Smooth muscle cell (in vitro differentiated cells): Measurements from ENCODE around the gene ZDHHC9. TPM values are rescaled to one million over a fixed set of nuclear protein-coding genes. Genes with fewer than 3 reads are reported as not detected.

Experiments used
- DNase-seq: peaks from one replicate; lab custom pipeline; 2025; ENCODE audit not compliant: unreplicated experiment; lab: John Stamatoyannopoulos, UW
- H2AFZ ChIP-seq: fragments of 200-600 bp; sonication (generic); 2 replicates; pipeline ENCODE4 v1.6.0; 2016; ENCODE audit warnings: antibody characterized with exemption, low read depth, mild to moderate bottlenecking
- H3F3A ChIP-seq: fragments of 200-600 bp; sonication (generic); 2 replicates; pipeline ENCODE4 v1.6.0; 2017; ENCODE audit warnings: antibody characterized with exemption, low read depth
- H3K27ac ChIP-seq: fragments of 200-600 bp; sonication (generic); 2 replicates; pipeline ENCODE4 v1.5.1; 2016; ENCODE audit warnings: low read depth, mild to moderate bottlenecking
- H3K27me3 ChIP-seq: fragments of 200-600 bp; sonication (generic); 2 replicates; pipeline ENCODE4 v1.6.1; 2016; ENCODE audit warnings: low read depth, mild to moderate bottlenecking
- H3K36me3 ChIP-seq: fragments of 200-600 bp; sonication (generic); 2 replicates; pipeline ENCODE4 v1.5.1; 2016; ENCODE audit warnings: low read depth
- H3K4me1 ChIP-seq: fragments of 200-600 bp; sonication (generic); 2 replicates; pipeline ENCODE4 v1.5.1; 2016; ENCODE audit warnings: low read depth
- H3K4me2 ChIP-seq: fragments of 200-600 bp; sonication (generic); 2 replicates; pipeline ENCODE4 v1.6.0; 2016; ENCODE audit warnings: mild to moderate bottlenecking
- H3K4me3 ChIP-seq: fragments of 200-600 bp; sonication (generic); 2 replicates; pipeline ENCODE4 v1.5.1; 2016; ENCODE audit warnings: mild to moderate bottlenecking
- H3K79me2 ChIP-seq: fragments of 200-600 bp; sonication (generic); 2 replicates; pipeline ENCODE4 v1.6.0; 2016; ENCODE audit warnings: low read depth, mild to moderate bottlenecking
- H3K9ac ChIP-seq: fragments of 200-600 bp; sonication (generic); 2 replicates; pipeline ENCODE4 v1.6.0; 2016; ENCODE audit warnings: low read depth
- H3K9me3 ChIP-seq: fragments of 200-600 bp; sonication (generic); replicated peaks from 2 replicates; pipeline ENCODE4 v1.5.1; 2016; ENCODE audit warnings: low read depth
- H4K20me1 ChIP-seq: fragments of 200-600 bp; sonication (generic); 2 replicates; pipeline ENCODE4 v1.6.0; 2016; ENCODE audit warnings: low read depth
- CTCF ChIP-seq: fragments of 200-600 bp; sonication (generic); IDR thresholded peaks from 2 replicates; pipeline ENCODE4 v1.5.1; 2017; ENCODE audit warnings: borderline replicate concordance, mild to moderate bottlenecking, antibody characterized with exemption; ENCODE audit not compliant: insufficient read depth, poor library complexity, severe bottlenecking
- WGBS: methylation state at CpG from one replicate; pipeline ENCODE4 v1.1.7; 2016; ENCODE audit warnings: low lambda C conversion rate; 5-methylcytosine and 5-hydroxymethylcytosine counted together
- polyA plus RNA-seq: library from polyadenylated mRNA; unstranded; fragments of >200 nt; fragmentation: Nextera tagmentation; extraction: Ambion mirVana; gene quantifications from 2 replicates; pipeline ENCODE4 v1.2.1, GENCODE V29; 2016
- total RNA-seq: library from RNA; depleted of rRNA; stranded (reverse); fragments of >200 nt; gene quantifications from 2 replicates; pipeline ENCODE4 v1.2.3, GENCODE V29; 2014

Gene ZDHHC9
- total and polyA plus RNA-seq, 2 experiments from 2014 or later = 44.3 to 45.7 TPM

DNA sequence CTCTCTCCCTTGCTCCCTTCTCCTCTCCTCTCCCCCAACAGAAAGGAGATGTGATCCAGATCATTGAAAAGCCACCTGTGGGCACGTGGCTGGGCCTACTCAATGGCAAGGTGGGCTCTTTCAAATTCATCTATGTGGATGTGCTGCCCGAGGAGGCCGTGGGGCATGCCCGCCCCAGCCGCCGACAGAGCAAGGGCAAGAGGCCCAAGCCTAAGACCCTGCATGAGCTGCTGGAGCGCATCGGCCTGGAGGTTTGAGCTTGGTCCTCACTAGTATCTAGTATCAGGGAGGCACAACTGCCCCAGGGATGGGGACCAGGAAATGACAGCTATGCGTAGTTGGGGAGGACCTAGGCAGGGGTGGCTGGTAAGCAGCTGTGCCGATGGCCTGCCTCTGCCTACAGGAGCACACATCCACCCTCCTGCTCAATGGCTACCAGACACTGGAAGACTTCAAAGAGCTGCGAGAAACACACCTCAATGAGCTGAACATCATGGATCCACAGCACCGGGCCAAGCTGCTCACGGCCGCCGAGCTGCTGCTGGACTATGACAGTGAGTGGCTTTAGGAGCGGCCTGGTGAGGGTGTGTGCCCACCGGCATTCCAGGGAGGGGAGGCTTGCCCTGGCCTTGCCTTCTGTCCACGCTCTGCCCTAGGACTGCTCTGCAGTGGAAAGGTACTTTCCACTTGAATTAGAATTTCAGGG, 50.9 kb downstream of the ZDHHC9 start:
- WGBS = 87% methylated on average over 18 of the region's 18 CpGs
- Histone ChIP-seq H3K4me2 (no peak overlapping the region), H3K27ac (no peak overlapping the region), H3K79me2 (no peaks in the 10 kb centered on the region), H3K9me3 (no peaks in the 10 kb centered on the region), H2AFZ (no peak overlapping the region), H3K4me1 (no peaks in the 10 kb centered on the region), H3K36me3 (no peaks in the 10 kb centered on the region), H3F3A (no peaks in the 10 kb centered on the region), H3K4me3 (no peak overlapping the region), H4K20me1 (no peaks in the 10 kb centered on the region), H3K27me3 (no peaks in the 10 kb centered on the region), H3K9ac (no peak overlapping the region)
- DNase-seq = no peak
- TF ChIP-seq CTCF = no peak

GRCh38 chrX:129791961-129792570, 51.6 kb downstream of the ZDHHC9 start:
- TF ChIP-seq CTCF = no peak
- no peak overlapping the region for H3K27ac ChIP-seq
- H4K20me1 ChIP-seq = no peaks in the 10 kb centered on the region
- no peak overlapping the region for H3K4me2 ChIP-seq
- 87% methylated on average over 11 of the region's 11 CpGs for WGBS
- no peak overlapping the region for H3K4me3 ChIP-seq
- no peaks in the 10 kb centered on the region for H3K36me3 ChIP-seq
- no peaks in the 10 kb centered on the region for H3F3A ChIP-seq
- DNase-seq = no peak
- H3K9me3 ChIP-seq = no peaks in the 10 kb centered on the region
- no peaks in the 10 kb centered on the region for H3K27me3 ChIP-seq
- no peak overlapping the region for H3K9ac ChIP-seq
- no peaks in the 10 kb centered on the region for H3K4me1 ChIP-seq
- H2AFZ ChIP-seq = no peak overlapping the region
- H3K79me2 ChIP-seq = no peaks in the 10 kb centered on the region

DNA sequence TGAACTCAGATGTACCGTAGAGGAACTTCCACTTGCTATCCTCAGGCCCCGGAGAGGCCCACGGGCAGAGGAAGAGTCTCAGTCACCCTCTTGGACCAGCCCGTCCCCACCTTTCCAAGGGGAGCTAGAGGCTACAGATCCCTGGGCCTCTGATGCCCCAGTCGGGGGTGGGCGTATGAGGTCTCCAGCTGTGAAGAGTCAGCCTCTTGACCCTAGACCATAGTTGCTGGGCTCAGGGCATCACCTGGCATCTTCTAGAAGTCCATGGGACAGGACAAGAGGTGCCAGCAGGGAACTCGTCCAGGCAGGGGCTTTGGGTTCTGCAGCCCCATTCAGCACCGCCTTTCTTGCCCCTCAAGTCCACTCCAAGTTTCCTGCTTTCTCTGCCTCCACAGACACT, 52.4 kb downstream of the ZDHHC9 start:
- Histone ChIP-seq H3K79me2 (no peaks in the 10 kb centered on the region), H3K4me2 (no peak overlapping the region), H3K4me3 (no peak overlapping the region), H3K4me1 (no peaks in the 10 kb centered on the region), H2AFZ (no peak overlapping the region), H4K20me1 (no peaks in the 10 kb centered on the region), H3K27me3 (no peaks in the 10 kb centered on the region), H3K36me3 (no peaks in the 10 kb centered on the region), H3K9me3 (no peaks in the 10 kb centered on the region), H3K27ac (no peak overlapping the region), H3K9ac (no peak overlapping the region), H3F3A (no peaks in the 10 kb centered on the region)
- no peak for DNase-seq
- 85% methylated on average over 8 of the region's 8 CpGs for WGBS
- no peak for TF ChIP-seq CTCF

DNA sequence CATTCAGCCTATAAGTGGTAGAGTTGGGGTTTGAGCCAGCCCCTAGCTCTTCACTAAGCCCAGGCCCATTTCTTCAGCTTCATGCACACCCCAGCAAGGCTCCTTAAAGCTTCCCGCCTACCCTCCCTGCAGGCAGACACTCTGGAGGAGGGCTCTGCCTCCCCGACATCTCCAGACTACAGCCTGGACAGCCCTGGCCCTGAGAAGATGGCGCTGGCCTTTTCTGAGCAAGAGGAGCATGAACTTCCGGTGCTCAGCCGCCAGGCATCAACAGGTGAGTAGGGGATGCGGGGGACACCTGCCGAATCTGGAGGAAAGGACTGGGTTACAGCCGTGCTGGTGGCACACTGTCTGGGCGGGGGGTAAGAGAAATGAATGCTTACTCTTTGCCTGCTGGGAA, 52.9 kb downstream of the ZDHHC9 start:
- H3K27me3 ChIP-seq = no peaks in the 10 kb centered on the region

More for the DNA sequence above, 52.9 kb downstream of the ZDHHC9 start:
- no peak for TF ChIP-seq CTCF
- Histone ChIP-seq H3K4me1 (no peaks in the 10 kb centered on the region), H3F3A (no peaks in the 10 kb centered on the region), H3K9ac (no peak overlapping the region), H3K27ac (no peak overlapping the region), H3K79me2 (no peaks in the 10 kb centered on the region), H2AFZ (no peak overlapping the region), H3K4me3 (no peak overlapping the region), H3K4me2 (no peak overlapping the region), H3K9me3 (no peaks in the 10 kb centered on the region), H4K20me1 (no peaks in the 10 kb centered on the region), H3K36me3 (no peaks in the 10 kb centered on the region)
- DNase-seq = no peak
- WGBS = 87% methylated on average over 9 of the region's 9 CpGs
